Measurements from ENCODE around the gene SNX7. TPM values are rescaled to one million over a fixed set of nuclear protein-coding genes. Genes with fewer than 3 reads are reported as not detected.

The SNX7 gene
- total and polyA plus RNA-seq, 2 donors = 32.2 to 68.5 TPM

GRCh38 chr1:98761219-98761865, 99.8 kb downstream of the SNX7 start:
- Histone ChIP-seq H3K4me3 (ENCODE audit: low read depth, low read length) (no peak overlapping the region), H3K36me3 (ENCODE audit: insufficient read depth) (no peaks in the 10 kb centered on the region), H3K27ac (ENCODE audit: low read depth) (no peak overlapping the region), H3K4me1 (ENCODE audit: insufficient read depth) (no peaks in the 10 kb centered on the region)
- WGBS = 82% methylated on average over 4 of the region's 4 CpGs
- DNase-seq (ENCODE audit: extremely low spot score) = no peak

GRCh38 chr1:98763488-98764150, 102.1 kb downstream of the SNX7 start:
- no peaks in the 10 kb centered on the region for H3K4me1 ChIP-seq (ENCODE audit: insufficient read depth)
- H3K27ac ChIP-seq (ENCODE audit: low read depth) = no peak overlapping the region
- H3K36me3 ChIP-seq (ENCODE audit: insufficient read depth) = no peaks in the 10 kb centered on the region
- H3K4me3 ChIP-seq (ENCODE audit: low read depth, low read length) = no peak overlapping the region
- DNase-seq (ENCODE audit: extremely low spot score) = no peak
- WGBS = 73% methylated on average over 3 of the region's 3 CpGs

- WGBS = 0% methylated on average over 1 of the region's 1 CpG
- no peak for DNase-seq (ENCODE audit: extremely low spot score)
- no peaks in the 10 kb centered on the region for H3K36me3 ChIP-seq (ENCODE audit: insufficient read depth)
- no peaks in the 10 kb centered on the region for H3K4me1 ChIP-seq (ENCODE audit: insufficient read depth)
- no peak overlapping the region for H3K4me3 ChIP-seq (ENCODE audit: low read depth, low read length)
- no peak overlapping the region for H3K27ac ChIP-seq (ENCODE audit: low read depth)
Measured at GRCh38 chr1:98764485-98764884, 103.0 kb downstream of the SNX7 start.

GRCh38 chr1:98766255-98766654, 104.7 kb downstream of the SNX7 start:
- no peak overlapping the region for H3K4me3 ChIP-seq (ENCODE audit: low read depth, low read length)
- H3K36me3 ChIP-seq (ENCODE audit: insufficient read depth) = no peaks in the 10 kb centered on the region
- no peak for DNase-seq (ENCODE audit: extremely low spot score)
- H3K27ac ChIP-seq (ENCODE audit: low read depth) = no peak overlapping the region
- 88% methylated on average over 4 of the region's 4 CpGs for WGBS
- H3K4me1 ChIP-seq (ENCODE audit: insufficient read depth) = no peaks in the 10 kb centered on the region

- H3K27ac ChIP-seq (ENCODE audit: low read depth) = no peak overlapping the region
- H3K36me3 ChIP-seq (ENCODE audit: insufficient read depth) = no peaks in the 10 kb centered on the region
- H3K4me1 ChIP-seq (ENCODE audit: insufficient read depth) = no peaks in the 10 kb centered on the region
- DNase-seq (ENCODE audit: extremely low spot score) = no peak
- 57% methylated on average over 3 of the region's 3 CpGs for WGBS
- no peak overlapping the region for H3K4me3 ChIP-seq (ENCODE audit: low read depth, low read length)
Measured at GRCh38 chr1:98769162-98769561, 107.6 kb downstream of the SNX7 start.

- Histone ChIP-seq H3K4me1 (ENCODE audit: insufficient read depth) (no peaks in the 10 kb centered on the region), H3K27ac (ENCODE audit: low read depth) (no peak overlapping the region), H3K4me3 (ENCODE audit: low read depth, low read length) (no peak overlapping the region), H3K36me3 (ENCODE audit: insufficient read depth) (no peaks in the 10 kb centered on the region)
- WGBS = 85% methylated on average over 2 of the region's 2 CpGs
- DNase-seq (ENCODE audit: extremely low spot score) = no peak
Measured at GRCh38 chr1:98781906-98782305, 120.4 kb downstream of the SNX7 start.

- no peak overlapping the region for H3K4me3 ChIP-seq (ENCODE audit: low read depth, low read length)
- no peak overlapping the region for H3K27ac ChIP-seq (ENCODE audit: low read depth)
- no peaks in the 10 kb centered on the region for H3K4me1 ChIP-seq (ENCODE audit: insufficient read depth)
- DNase-seq (ENCODE audit: extremely low spot score) = no peak
- 93% methylated on average over 6 of the region's 6 CpGs for WGBS
- no peaks in the 10 kb centered on the region for H3K36me3 ChIP-seq (ENCODE audit: insufficient read depth)
Measured at GRCh38 chr1:98783821-98784220, 122.3 kb downstream of the SNX7 start.

- WGBS = 67% methylated on average over 6 of the region's 6 CpGs
- H3K27ac ChIP-seq (ENCODE audit: low read depth) = no peak overlapping the region
- H3K4me3 ChIP-seq (ENCODE audit: low read depth, low read length) = no peak overlapping the region
- H3K36me3 ChIP-seq (ENCODE audit: insufficient read depth) = no peaks in the 10 kb centered on the region
- H3K4me1 ChIP-seq (ENCODE audit: insufficient read depth) = peaks cover 3% of the 10 kb centered on the region
- DNase-seq (ENCODE audit: extremely low spot score) = no peak
Measured at GRCh38 chr1:98791498-98791897, 130.0 kb downstream of the SNX7 start.

GRCh38 chr1:98792123-98792522, 130.6 kb downstream of the SNX7 start:
- no peak overlapping the region for H3K27ac ChIP-seq (ENCODE audit: low read depth)
- DNase-seq (ENCODE audit: extremely low spot score) = no peak
- H3K4me3 ChIP-seq (ENCODE audit: low read depth, low read length) = no peak overlapping the region
- H3K4me1 ChIP-seq (ENCODE audit: insufficient read depth) = peaks cover 3% of the 10 kb centered on the region
- 13% methylated on average over 1 of the region's 1 CpG for whole genome bisulfite sequencing
- no peaks in the 10 kb centered on the region for H3K36me3 ChIP-seq (ENCODE audit: insufficient read depth)

- no peaks in the 10 kb centered on the region for H3K36me3 ChIP-seq (ENCODE audit: insufficient read depth)
Measured at GRCh38 chr1:98793136-98793535, 131.6 kb downstream of the SNX7 start.

GRCh38 chr1:98794196-98794886, 132.8 kb downstream of the SNX7 start:
- DNase-seq (ENCODE audit: extremely low spot score) = no peak
- WGBS = 34% methylated on average over 3 of the region's 3 CpGs
- no peak overlapping the region for H3K4me3 ChIP-seq (ENCODE audit: low read depth, low read length)
- peaks cover 3% of the 10 kb centered on the region for H3K4me1 ChIP-seq (ENCODE audit: insufficient read depth)
- H3K36me3 ChIP-seq (ENCODE audit: insufficient read depth) = no peaks in the 10 kb centered on the region
- H3K27ac ChIP-seq (ENCODE audit: low read depth) = no peak overlapping the region

More at GRCh38 chr1:98793136-98793535, 131.6 kb downstream of the SNX7 start:
- H3K4me1 ChIP-seq (ENCODE audit: insufficient read depth) = peaks cover 3% of the 10 kb centered on the region
- no peak overlapping the region for H3K27ac ChIP-seq (ENCODE audit: low read depth)
- 49% methylated on average over 3 of the region's 3 CpGs for WGBS
- no peak for DNase-seq (ENCODE audit: extremely low spot score)
- H3K4me3 ChIP-seq (ENCODE audit: low read depth, low read length) = no peak overlapping the region

GRCh38 chr1:98796049-98796448, 134.5 kb downstream of the SNX7 start:
- H3K4me1 ChIP-seq (ENCODE audit: insufficient read depth) = peaks cover 3% of the 10 kb centered on the region

GRCh38 chr1:98797506-98797905, 136.0 kb downstream of the SNX7 start:
- no peaks in the 10 kb centered on the region for H3K36me3 ChIP-seq (ENCODE audit: insufficient read depth)
- no peak overlapping the region for H3K4me3 ChIP-seq (ENCODE audit: low read depth, low read length)
- 77% methylated on average over 2 of the region's 2 CpGs for WGBS
- no peak overlapping the region for H3K27ac ChIP-seq (ENCODE audit: low read depth)
- H3K4me1 ChIP-seq (ENCODE audit: insufficient read depth) = peaks cover 3% of the 10 kb centered on the region
- no peak for DNase-seq (ENCODE audit: extremely low spot score)

More at GRCh38 chr1:98796049-98796448, 134.5 kb downstream of the SNX7 start:
- Histone ChIP-seq H3K36me3 (ENCODE audit: insufficient read depth) (no peaks in the 10 kb centered on the region), H3K4me3 (ENCODE audit: low read depth, low read length) (no peak overlapping the region), H3K27ac (ENCODE audit: low read depth) (no peak overlapping the region)
- 91% methylated on average over 1 of the region's 1 CpG for WGBS
- DNase-seq (ENCODE audit: extremely low spot score) = no peak
